WTC11 (cell line): ENCODE data around the gene METTL24.

ENCODE experiments used
- ATF3 ChIP-seq: sonication (generic); formaldehyde crosslinking; conservative IDR thresholded peaks from 2 replicates; pipeline ENCODE4 v1.8.1; 2022; ENCODE audit warnings: mild to moderate bottlenecking, missing genetic modification reagents
- CTCF ChIP-seq: fragments of 200-600 bp; IDR thresholded peaks from 2 replicates; pipeline ENCODE4 v1.8.0; 2022; ENCODE audit warnings: antibody characterized with exemption
- FOXJ3 ChIP-seq: sonication (generic); formaldehyde crosslinking; IDR thresholded peaks from 2 replicates; pipeline ENCODE4 v1.9.0; 2021; ENCODE audit warnings: missing genetic modification reagents, mild to moderate bottlenecking, borderline replicate concordance
- FOXK1 ChIP-seq: sonication (generic); formaldehyde crosslinking; IDR thresholded peaks from 2 replicates; pipeline ENCODE4 v1.8.0; 2022; ENCODE audit warnings: mild to moderate bottlenecking, moderate library complexity, missing genetic modification reagents
- HMGA2 ChIP-seq: fragments of 250-450 bp; sonication (Bioruptor Pico); IDR thresholded peaks from 2 replicates; pipeline ENCODE4 v1.4.0; 2021; ENCODE audit warnings: mild to moderate bottlenecking, moderate library complexity
- JUN ChIP-seq: sonication (generic); formaldehyde crosslinking; IDR thresholded peaks from 2 replicates; pipeline ENCODE4 v1.8.0; 2023; ENCODE audit warnings: mild to moderate bottlenecking, missing genetic modification reagents
- PREB ChIP-seq: sonication (generic); formaldehyde crosslinking; IDR thresholded peaks from 2 replicates; pipeline ENCODE4 v1.8.1; 2022; ENCODE audit warnings: mild to moderate bottlenecking, missing genetic modification reagents, moderate library complexity, borderline replicate concordance
- PRRX2 ChIP-seq: fragments of 250-450 bp; sonication (Bioruptor Pico); IDR thresholded peaks from 2 replicates; pipeline ENCODE4 v1.8.0; 2021; ENCODE audit warnings: mild to moderate bottlenecking
- SMAD3 ChIP-seq: sonication (generic); formaldehyde crosslinking; IDR thresholded peaks from 2 replicates; pipeline ENCODE4 v1.8.0; 2022; ENCODE audit warnings: missing genetic modification reagents, mild to moderate bottlenecking, borderline replicate concordance
- ZBTB43 ChIP-seq: sonication (generic); formaldehyde crosslinking; IDR thresholded peaks from 2 replicates; pipeline ENCODE4 v1.8.1; 2023; ENCODE audit warnings: mild to moderate bottlenecking, missing genetic modification reagents
- ZNF263 ChIP-seq: sonication (generic); formaldehyde crosslinking; IDR thresholded peaks from 2 replicates; pipeline ENCODE4 v1.8.1; 2022; ENCODE audit warnings: low read depth, mild to moderate bottlenecking, moderate library complexity, missing genetic modification reagents

- TF ChIP-seq CTCF, result no peak
- TF ChIP-seq PRRX2 (CRISPR knock-in tag), result no peak
- TF ChIP-seq ATF3, result no peak
- no peak for TF ChIP-seq JUN (CRISPR knock-in tag)
- TF ChIP-seq ZNF263 (CRISPR knock-in tag), result no peak
- no peak for TF ChIP-seq FOXJ3 (CRISPR knock-in tag)
- TF ChIP-seq FOXK1 (CRISPR knock-in tag), result no peak
- TF ChIP-seq PREB (CRISPR knock-in tag), result no peak
- no peak for TF ChIP-seq SMAD3 (CRISPR knock-in tag)
- no peak for TF ChIP-seq HMGA2
- TF ChIP-seq ZBTB43 (CRISPR knock-in tag), result no peak
These were observed 6.2 kb downstream of the METTL24 start for GRCh38 chr6:110351986-110352385.
